Measurements from ENCODE around the gene GRIK5. TPM values are rescaled to one million over a fixed set of nuclear protein-coding genes. Genes with fewer than 3 reads are reported as not detected.

The GRIK5 gene
- polyA plus RNA-seq, 1 experiment = 0.06 TPM

DNA sequence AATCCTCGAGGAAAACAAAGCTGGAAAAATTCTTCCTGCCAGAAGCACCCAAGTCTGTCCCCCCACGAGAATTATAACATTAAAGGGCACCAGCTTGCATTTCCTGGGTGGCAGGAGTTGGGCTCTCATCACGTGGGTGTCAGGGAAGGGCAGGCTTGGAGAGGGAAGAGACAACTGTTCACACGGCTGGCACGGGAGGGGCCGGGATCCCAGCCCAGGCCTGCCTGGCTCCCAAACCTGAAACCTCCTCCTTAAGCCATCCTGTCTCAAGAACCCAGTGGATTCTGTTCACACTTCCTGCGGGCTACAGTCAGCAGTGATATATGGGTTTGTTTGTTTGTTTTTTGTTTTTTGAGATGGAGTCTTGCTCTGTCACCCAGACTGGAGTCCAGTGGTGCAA lies 12.2 kb downstream of the GRIK5 start:
- Histone ChIP-seq H3K4me3 (ENCODE audit: low read depth, low read length) (no peak overlapping the region), H3K36me3 (ENCODE audit: control insufficient read depth, insufficient read depth, low read length) (no peaks in the 10 kb centered on the region), H3K27me3 (ENCODE audit: control insufficient read depth, insufficient read depth, low read length) (peaks cover 4% of the 10 kb centered on the region)
- no peak for DNase-seq (ENCODE audit: low read depth)
- CTCF ChIA-PET = no interaction called here
- no peak for TF ChIP-seq CTCF (IDR thresholded peaks at IDR 0.05; ENCODE audit: insufficient read depth, low read depth, low read length)
- POLR2A ChIA-PET = no interaction called here

DNA sequence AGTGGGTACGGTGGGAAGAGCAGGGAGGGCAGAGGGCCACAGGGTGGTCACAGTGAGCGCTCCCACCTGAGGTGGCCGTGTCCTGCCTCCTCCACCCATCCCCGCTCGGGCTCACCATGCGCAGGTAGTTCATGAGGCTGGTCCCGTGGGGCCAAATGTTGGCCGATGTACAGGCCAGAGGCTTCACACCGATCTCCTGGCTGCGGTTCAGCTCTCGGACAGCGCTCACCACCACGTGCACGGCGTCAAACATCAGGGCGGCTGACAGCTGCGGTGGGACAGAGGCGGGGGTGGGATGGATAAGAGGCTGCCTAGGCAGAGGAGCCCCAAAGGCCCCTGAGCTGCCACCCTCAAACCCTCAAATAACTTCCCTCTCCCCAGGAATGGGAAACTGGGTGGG lies 15.8 kb downstream of the GRIK5 start:
- H3K27me3 ChIP-seq (ENCODE audit: control insufficient read depth, insufficient read depth, low read length) = peaks cover 8% of the 10 kb centered on the region
- no peak for TF ChIP-seq CTCF (IDR thresholded peaks at IDR 0.05; ENCODE audit: insufficient read depth, low read depth, low read length)
- no peaks in the 10 kb centered on the region for H3K36me3 ChIP-seq (ENCODE audit: control insufficient read depth, insufficient read depth, low read length)
- POLR2A ChIA-PET = no interaction called here
- no peak overlapping the region for H3K4me3 ChIP-seq (ENCODE audit: low read depth, low read length)
- CTCF ChIA-PET = interaction anchor here (5.3 kb wide), 1 partner anchor 20 kb away, joined by 22 read pairs; no protein-coding TSS in a partner anchor
- no peak for DNase-seq (ENCODE audit: low read depth)

GRCh38 chr19:42053037-42053935 lies 16.7 kb downstream of the GRIK5 start:
- POLR2A ChIA-PET = no interaction called here
- Histone ChIP-seq H3K27me3 (ENCODE audit: control insufficient read depth, insufficient read depth, low read length) (peaks cover 8% of the 10 kb centered on the region), H3K36me3 (ENCODE audit: control insufficient read depth, insufficient read depth, low read length) (no peaks in the 10 kb centered on the region), H3K4me3 (ENCODE audit: low read depth, low read length) (no peak overlapping the region)
- DNase-seq (ENCODE audit: low read depth) = no peak
- CTCF ChIA-PET = interaction anchor here (5.3 kb wide), 1 partner anchor 19 kb away, joined by 22 read pairs; no protein-coding TSS in a partner anchor
- TF ChIP-seq CTCF (IDR thresholded peaks at IDR 0.05; ENCODE audit: insufficient read depth, low read depth, low read length) = no peak

- no peak for DNase-seq (ENCODE audit: low read depth)
- TF ChIP-seq CTCF (IDR thresholded peaks at IDR 0.05; ENCODE audit: insufficient read depth, low read depth, low read length) = no peak
- no peaks in the 10 kb centered on the region for H3K36me3 ChIP-seq (ENCODE audit: control insufficient read depth, insufficient read depth, low read length)
- POLR2A ChIA-PET = no interaction called here
- peaks cover 8% of the 10 kb centered on the region for H3K27me3 ChIP-seq (ENCODE audit: control insufficient read depth, insufficient read depth, low read length)
- CTCF ChIA-PET = interaction anchor here (1.3 to 5.3 kb wide), 2 partner anchors 13 to 18 kb away, joined by 3 to 22 read pairs; no protein-coding TSS in a partner anchor
- no peak overlapping the region for H3K4me3 ChIP-seq (ENCODE audit: low read depth, low read length)
Measured at GRCh38 chr19:42052241-42052863, 17.7 kb downstream of the GRIK5 start.

Measured in BJ (cell line).